Endothelial cell (in vitro differentiated cells): ENCODE measurements around the gene GOSR2. TPM values are rescaled to one million over a fixed set of nuclear protein-coding genes. Genes with fewer than 3 reads are reported as not detected.

Experiments used
- DNase-seq: peaks from one replicate; pipeline ENCODE4 v3.0.0; 2021; ENCODE audit warnings: low spot score
- H3K27ac Mint-ChIP-seq: one replicate; pipeline ENCODE4 v1.8.0; 2021; ENCODE audit warnings: mixed read lengths, inconsistent platforms; ENCODE audit not compliant: unreplicated experiment
- H3K27me3 Mint-ChIP-seq: one replicate; pipeline ENCODE4 v1.8.0; 2021; ENCODE audit warnings: mild to moderate bottlenecking, moderate library complexity, mixed read lengths, inconsistent platforms; ENCODE audit not compliant: unreplicated experiment
- H3K36me3 Mint-ChIP-seq: one replicate; pipeline ENCODE4 v1.8.0; 2021; ENCODE audit warnings: mild to moderate bottlenecking, low read depth, mixed read lengths, inconsistent platforms; ENCODE audit not compliant: unreplicated experiment
- H3K4me1 Mint-ChIP-seq: one replicate; pipeline ENCODE4 v1.8.0; 2021; ENCODE audit warnings: mild to moderate bottlenecking, mixed read lengths, inconsistent platforms; ENCODE audit not compliant: unreplicated experiment
- H3K4me3 Mint-ChIP-seq: one replicate; pipeline ENCODE4 v1.8.0; 2021; ENCODE audit warnings: mild to moderate bottlenecking, mixed read lengths, inconsistent platforms; ENCODE audit not compliant: unreplicated experiment
- H3K9me3 Mint-ChIP-seq: one replicate; pipeline ENCODE4 v1.8.0; 2021; ENCODE audit warnings: mixed read lengths, inconsistent platforms; ENCODE audit not compliant: unreplicated experiment
- total RNA-seq: library from RNA; stranded (reverse); fragmentation: NEBNext Ultra II Directional; extraction: Animal tissue kit (Norgen Biotek cat#: 25700); gene quantifications from one replicate; pipeline ENCODE4 v1.2.1, GENCODE V29; 2021; ENCODE audit not compliant: unreplicated experiment
- TF ChIP-seq, protein P1 (sequence below): fragments of 200-600 bp; sonication (generic); IDR thresholded peaks from one replicate; pipeline ENCODE4 v1.5.0; 2021; ENCODE audit warnings: antibody characterized with exemption; ENCODE audit not compliant: unreplicated experiment

The GOSR2 gene
- total RNA-seq, 1 donor from 2014 or later, result 51.2 TPM

DNA sequence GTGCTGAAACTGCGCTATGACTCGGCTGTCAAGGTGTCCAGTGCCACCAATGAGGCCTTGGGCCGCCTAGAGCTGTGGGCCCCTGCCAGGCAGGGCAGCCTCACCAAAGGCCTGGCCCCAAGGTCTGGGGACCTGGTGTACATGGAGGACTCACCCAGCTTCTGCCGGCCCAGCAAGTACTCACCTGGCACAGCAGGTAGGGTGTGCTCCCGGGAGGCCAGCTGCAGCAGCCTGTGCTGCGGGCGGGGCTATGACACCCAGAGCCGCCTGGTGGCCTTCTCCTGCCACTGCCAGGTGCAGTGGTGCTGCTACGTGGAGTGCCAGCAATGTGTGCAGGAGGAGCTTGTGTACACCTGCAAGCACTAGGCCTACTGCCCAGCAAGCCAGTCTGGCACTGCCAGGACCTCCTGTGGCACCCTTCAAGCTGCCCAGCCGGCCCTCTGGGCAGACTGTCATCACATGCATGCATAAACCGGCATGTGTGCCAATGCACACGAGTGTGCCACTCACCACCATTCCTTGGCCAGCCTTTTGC, 46.5 kb upstream of the GOSR2 start:
- DNase-seq, result peak; percentile 21
- Mint-ChIP-seq H3K36me3 (no peaks in the 10 kb centered on the region), H3K9me3 (no peaks in the 10 kb centered on the region), H3K4me1 (peaks cover under 1% of the 10 kb centered on the region), H3K27me3 (peaks cover 9% of the 10 kb centered on the region), H3K4me3 (no peak overlapping the region), H3K27ac (no peak overlapping the region)
- TF ChIP-seq, protein P1, sequence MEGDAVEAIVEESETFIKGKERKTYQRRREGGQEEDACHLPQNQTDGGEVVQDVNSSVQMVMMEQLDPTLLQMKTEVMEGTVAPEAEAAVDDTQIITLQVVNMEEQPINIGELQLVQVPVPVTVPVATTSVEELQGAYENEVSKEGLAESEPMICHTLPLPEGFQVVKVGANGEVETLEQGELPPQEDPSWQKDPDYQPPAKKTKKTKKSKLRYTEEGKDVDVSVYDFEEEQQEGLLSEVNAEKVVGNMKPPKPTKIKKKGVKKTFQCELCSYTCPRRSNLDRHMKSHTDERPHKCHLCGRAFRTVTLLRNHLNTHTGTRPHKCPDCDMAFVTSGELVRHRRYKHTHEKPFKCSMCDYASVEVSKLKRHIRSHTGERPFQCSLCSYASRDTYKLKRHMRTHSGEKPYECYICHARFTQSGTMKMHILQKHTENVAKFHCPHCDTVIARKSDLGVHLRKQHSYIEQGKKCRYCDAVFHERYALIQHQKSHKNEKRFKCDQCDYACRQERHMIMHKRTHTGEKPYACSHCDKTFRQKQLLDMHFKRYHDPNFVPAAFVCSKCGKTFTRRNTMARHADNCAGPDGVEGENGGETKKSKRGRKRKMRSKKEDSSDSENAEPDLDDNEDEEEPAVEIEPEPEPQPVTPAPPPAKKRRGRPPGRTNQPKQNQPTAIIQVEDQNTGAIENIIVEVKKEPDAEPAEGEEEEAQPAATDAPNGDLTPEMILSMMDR, result peak; percentile 36

DNA sequence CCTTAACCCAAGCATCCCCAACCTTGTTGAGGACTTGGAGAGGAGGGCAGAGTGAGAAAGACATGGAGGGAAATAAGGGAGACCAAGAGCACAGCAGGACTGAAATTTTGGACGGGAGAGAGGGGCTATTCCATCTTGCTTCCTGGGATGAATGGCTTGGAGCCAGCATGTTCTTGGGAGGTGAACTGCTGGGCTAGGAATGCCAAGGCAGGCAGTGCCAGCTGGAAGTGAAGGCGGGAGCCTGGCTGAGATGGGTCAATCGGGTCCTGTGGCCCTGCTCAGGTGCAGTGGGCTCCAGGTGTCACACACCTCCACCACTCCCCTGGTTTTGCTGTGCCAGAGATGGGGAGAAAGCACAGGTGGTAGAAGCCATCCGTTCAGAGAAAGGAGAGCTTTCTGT, 46.0 kb upstream of the GOSR2 start:
- no peaks in the 10 kb centered on the region for H3K9me3 Mint-ChIP-seq
- no peaks in the 10 kb centered on the region for H3K36me3 Mint-ChIP-seq
- no peak overlapping the region for H3K27ac Mint-ChIP-seq
- no peak overlapping the region for H3K4me3 Mint-ChIP-seq
- peaks cover 9% of the 10 kb centered on the region for H3K27me3 Mint-ChIP-seq
- H3K4me1 Mint-ChIP-seq, result peaks cover 3% of the 10 kb centered on the region
- TF ChIP-seq, protein P1, result no peak
- no peak for DNase-seq

DNA sequence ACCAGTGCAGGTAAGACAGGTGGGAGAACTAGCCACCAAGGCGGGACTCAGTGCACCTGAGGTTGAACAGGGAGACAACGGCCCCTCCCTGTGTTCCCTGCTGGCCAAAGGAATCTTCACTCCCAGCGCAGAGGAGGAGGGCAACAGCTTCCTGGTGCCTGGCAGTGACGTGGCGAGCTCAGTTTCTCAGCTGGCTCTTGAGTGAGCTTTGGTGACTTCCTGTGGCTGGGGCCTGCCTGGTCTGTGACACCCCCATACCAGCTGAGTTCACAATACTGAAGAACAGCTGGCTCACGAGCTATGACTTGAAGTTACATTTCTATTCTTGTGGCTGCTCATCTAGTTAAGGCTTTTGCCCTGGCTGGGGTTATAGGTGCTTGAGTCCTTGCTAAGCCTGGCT, 45.5 kb upstream of the GOSR2 start:
- DNase-seq, result no peak

DNA sequence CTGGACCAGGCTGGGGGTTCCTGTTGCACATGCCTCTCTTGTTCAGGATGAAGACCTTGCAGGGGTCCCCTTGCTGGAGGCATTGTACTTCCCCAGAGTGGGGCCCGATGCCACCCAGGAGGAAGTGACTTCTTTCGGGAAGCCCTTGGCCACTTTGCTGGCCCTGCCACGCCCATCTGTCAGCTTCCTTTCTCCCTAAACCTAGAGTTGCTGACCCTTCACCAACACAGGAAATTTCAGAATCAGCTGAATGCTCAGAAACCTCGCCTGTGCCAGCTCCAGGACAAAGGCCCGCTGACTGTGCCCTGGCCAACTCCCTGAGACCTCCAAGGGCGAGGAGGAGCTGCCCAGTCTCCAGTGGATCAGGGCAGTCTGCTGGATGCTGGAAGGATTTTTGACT, 44.9 kb upstream of the GOSR2 start:
- peaks cover 3% of the 10 kb centered on the region for H3K4me1 Mint-ChIP-seq

More for the DNA sequence above, 45.5 kb upstream of the GOSR2 start:
- peaks cover 3% of the 10 kb centered on the region for H3K4me1 Mint-ChIP-seq
- TF ChIP-seq, protein P1, result no peak
- peaks cover 9% of the 10 kb centered on the region for H3K27me3 Mint-ChIP-seq
- H3K36me3 Mint-ChIP-seq, result no peaks in the 10 kb centered on the region
- H3K9me3 Mint-ChIP-seq, result no peaks in the 10 kb centered on the region
- H3K27ac Mint-ChIP-seq, result no peak overlapping the region
- no peak overlapping the region for H3K4me3 Mint-ChIP-seq

DNA sequence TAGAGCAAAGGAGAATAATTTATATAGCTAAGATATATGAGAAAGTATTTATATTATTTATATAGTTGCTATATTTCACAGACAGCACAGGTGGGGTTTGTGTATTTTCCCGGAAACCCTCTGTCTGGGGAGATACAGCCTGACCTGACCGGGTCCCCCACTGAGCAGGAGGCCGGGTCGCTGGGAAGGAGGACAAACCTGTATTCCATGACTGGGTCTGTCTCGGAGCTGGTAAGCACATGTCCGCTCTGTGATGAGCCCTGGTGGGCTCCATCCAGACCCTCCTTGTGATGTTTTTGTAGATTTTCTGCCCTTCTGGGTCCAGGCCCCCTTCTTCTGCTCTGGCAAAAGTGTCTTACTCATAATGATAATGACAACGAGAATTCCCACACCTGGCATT, 43.9 kb upstream of the GOSR2 start:
- Mint-ChIP-seq H3K4me1 (peaks cover 3% of the 10 kb centered on the region), H3K27me3 (peaks cover 3% of the 10 kb centered on the region), H3K9me3 (no peaks in the 10 kb centered on the region), H3K27ac (no peak overlapping the region), H3K36me3 (no peaks in the 10 kb centered on the region), H3K4me3 (no peak overlapping the region)
- no peak for DNase-seq
- TF ChIP-seq, protein P1, result no peak

More for the DNA sequence above, 44.9 kb upstream of the GOSR2 start:
- no peak overlapping the region for H3K27ac Mint-ChIP-seq
- DNase-seq, result no peak
- no peak overlapping the region for H3K4me3 Mint-ChIP-seq
- peaks cover 7% of the 10 kb centered on the region for H3K27me3 Mint-ChIP-seq
- TF ChIP-seq, protein P1, result no peak
- no peaks in the 10 kb centered on the region for H3K9me3 Mint-ChIP-seq
- no peaks in the 10 kb centered on the region for H3K36me3 Mint-ChIP-seq
